Urinary bladder (tissue), 4 donors: ENCODE data around the gene TRMT11. TPM values are rescaled to one million over a fixed set of nuclear protein-coding genes. Genes with fewer than 3 reads are reported as not detected.

ENCODE experiments used
- DNase-seq: peaks from one replicate; pipeline ENCODE4 v3.0.0-alpha.2; 2015; ENCODE audit errors: extremely low spot score
- H3K27ac ChIP-seq: one replicate; pipeline ENCODE4 v1.5.1; 2013; ENCODE audit warnings: low read depth, mild to moderate bottlenecking, moderate library complexity
- H3K36me3 ChIP-seq: one replicate; pipeline ENCODE4 v1.6.1; 2013; ENCODE audit warnings: mild to moderate bottlenecking, moderate library complexity; ENCODE audit not compliant: insufficient read depth
- H3K4me1 ChIP-seq: one replicate; pipeline ENCODE4 v1.6.1; 2013; ENCODE audit warnings: mild to moderate bottlenecking, moderate library complexity; ENCODE audit not compliant: insufficient read depth
- H3K4me3 ChIP-seq: one replicate; pipeline ENCODE4 v1.5.1; 2013; ENCODE audit warnings: low read depth, low read length
- WGBS: extraction: QIAGEN DNeasy Blood & Tissue Kit; methylation state at CpG from one replicate; pipeline ENCODE4 v1.1.7; 2013; 5-methylcytosine and 5-hydroxymethylcytosine counted together
- polyA plus RNA-seq: library from polyadenylated mRNA; stranded (reverse); fragments of 200-250 nt; gene quantifications from one replicate; pipeline ENCODE4 v1.2.3, GENCODE V29; 2013
- total RNA-seq: library from RNA; depleted of rRNA; stranded (reverse); fragments of >200 nt; gene quantifications from one replicate; pipeline ENCODE4 v1.2.3, GENCODE V29; 2014
- donor health status: healthy with polysubstance abuse.
- donor health status: healthy.

TRMT11 gene
- 43.1 TPM for total RNA-seq
- polyA plus RNA-seq, result 14.9 TPM

DNA sequence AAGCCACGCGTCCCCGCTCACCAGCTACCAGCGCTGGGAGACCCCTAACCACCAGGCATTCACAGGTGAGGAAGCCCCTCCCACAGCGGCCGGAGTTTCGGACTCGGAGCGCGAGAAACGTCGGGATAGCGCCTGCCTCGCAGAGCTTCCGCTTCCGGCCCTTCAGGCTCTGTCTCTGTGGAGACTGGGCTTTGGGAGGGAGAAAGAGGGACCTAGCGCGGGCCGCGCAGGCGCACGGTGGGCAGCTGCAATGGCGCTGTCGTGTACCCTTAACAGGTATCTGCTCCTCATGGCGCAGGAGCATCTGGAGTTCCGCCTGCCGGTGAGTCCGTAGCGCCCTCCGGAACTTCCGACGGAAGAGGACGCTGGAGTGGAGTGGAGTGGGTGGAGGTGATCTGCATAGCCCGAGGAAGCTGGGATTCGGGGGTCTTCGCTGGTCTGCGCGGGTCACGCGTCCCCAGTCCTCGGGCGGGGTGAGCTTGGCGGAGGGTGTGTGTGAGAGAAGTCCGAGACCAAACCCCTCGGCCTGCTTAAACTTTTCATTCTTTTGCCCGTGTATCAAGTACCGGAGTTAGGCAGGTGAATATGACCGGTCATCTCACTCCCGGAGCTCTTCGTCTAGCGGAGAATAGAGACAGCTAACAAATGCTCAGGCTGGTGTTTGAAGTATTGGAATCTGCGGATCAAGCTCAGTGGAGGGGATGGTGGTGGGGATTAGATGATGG, at the start of gene TRMT11:
TSS of gene TRMT11 (plus strand) at position 240 of the 725 bp plus-strand sequence. CDS start at position 251, 11 bp downstream.
- under 1% methylated on average over 52 of the region's 52 CpGs for WGBS

DNA sequence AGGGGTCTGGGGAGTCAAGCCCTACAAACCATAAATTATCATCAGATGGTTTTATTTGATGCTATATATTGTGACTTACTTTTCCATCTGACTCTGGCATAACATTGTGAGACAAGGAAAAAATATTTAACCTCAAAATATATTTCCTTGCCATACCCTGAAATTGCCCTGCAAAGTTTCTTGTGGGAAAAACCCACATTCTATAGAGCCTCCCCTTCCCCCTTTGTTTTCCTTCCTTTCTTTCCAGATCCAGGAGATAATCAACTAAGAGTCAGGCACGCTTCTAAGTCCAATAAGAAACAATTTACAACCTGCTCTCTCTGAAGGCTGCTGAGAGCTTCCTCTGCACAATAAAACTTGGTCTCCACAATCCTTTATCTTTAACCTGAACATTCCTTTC, 47.3 kb upstream of the TRMT11 start:
- no peaks in the 10 kb centered on the region for H3K36me3 ChIP-seq
- 37% methylated on average over 1 of the region's 1 CpG for WGBS
- no peak overlapping the region for H3K4me3 ChIP-seq
- no peak for DNase-seq
- H3K4me1 ChIP-seq, result peaks cover 2% of the 10 kb centered on the region
- no peak overlapping the region for H3K27ac ChIP-seq

More for the DNA sequence above, at the start of gene TRMT11:
- no peaks in the 10 kb centered on the region for H3K4me1 ChIP-seq
- H3K27ac ChIP-seq, result peak within 1 kb of the TSS; percentile 54
- H3K4me3 ChIP-seq, result peak within 1 kb of the TSS; percentile 73
- peaks cover 2% of the 10 kb centered on the region for H3K36me3 ChIP-seq
- peak; percentile 78 for DNase-seq

DNA sequence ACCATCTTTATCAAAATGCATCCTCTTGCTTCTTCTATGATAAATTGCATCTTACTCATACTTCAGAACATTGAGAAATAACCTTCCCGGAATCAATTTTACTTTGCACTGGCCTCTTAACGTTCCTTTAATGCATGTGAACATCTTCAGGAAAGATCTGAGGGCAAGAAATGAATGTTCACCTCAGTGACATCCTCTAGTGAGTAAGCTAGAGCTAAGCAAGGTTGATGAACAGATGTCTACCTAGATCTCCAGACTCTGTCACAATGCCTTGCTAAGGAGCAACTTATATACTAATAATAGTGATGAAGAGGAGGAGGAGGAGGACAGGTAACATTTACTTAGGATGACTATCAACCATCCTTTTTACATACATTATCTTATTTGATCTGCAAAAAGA, 46.5 kb upstream of the TRMT11 start:
- no peak overlapping the region for H3K27ac ChIP-seq
- no peak for DNase-seq
- WGBS, result 77% methylated on average over 2 of the region's 2 CpGs
- H3K4me3 ChIP-seq, result no peak overlapping the region
- no peaks in the 10 kb centered on the region for H3K36me3 ChIP-seq
- H3K4me1 ChIP-seq, result peaks cover 2% of the 10 kb centered on the region

DNA sequence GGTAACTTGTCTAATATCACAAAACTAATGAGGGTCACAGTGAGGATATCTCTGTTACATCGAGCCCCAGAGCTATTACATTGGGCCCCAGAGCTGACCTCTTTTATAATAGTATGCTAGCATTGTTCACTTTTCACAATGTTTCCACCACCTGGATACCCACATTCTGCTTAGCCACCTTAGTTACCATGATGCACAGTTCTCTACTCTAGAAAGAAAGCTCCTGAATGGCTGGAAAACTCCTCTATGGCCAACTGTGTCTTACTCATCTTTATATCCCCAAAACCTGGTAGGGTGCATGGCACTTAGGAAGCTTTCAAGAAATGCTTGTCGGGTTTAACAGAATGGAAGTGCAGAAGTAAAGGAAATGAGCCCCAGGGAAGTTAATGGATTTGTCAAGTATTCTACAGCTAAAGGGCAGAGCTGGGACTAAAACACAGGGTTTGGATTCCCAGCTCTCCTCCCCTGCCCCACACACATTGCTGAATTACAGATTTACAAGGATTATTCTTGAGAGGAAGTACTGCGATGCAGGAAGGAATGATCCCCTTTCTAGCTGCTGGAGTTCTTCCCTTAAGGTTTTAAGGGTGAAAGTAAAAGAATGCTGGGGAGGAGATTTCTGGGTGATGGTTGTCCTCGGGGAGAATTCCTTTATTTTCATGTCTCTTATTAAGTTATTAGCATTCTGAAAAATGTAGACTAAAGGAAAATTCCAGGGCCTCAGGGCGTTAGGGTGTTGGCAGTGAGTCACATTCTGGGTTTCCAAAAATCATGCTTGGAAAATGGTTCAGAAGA, 45.9 kb upstream of the TRMT11 start:
- Histone ChIP-seq H3K36me3 (no peaks in the 10 kb centered on the region), H3K4me3 (no peak overlapping the region), H3K27ac (no peak overlapping the region), H3K4me1 (peaks cover 2% of the 10 kb centered on the region)
- DNase-seq, result no peak
- 55% methylated on average over 5 of the region's 5 CpGs for WGBS

DNA sequence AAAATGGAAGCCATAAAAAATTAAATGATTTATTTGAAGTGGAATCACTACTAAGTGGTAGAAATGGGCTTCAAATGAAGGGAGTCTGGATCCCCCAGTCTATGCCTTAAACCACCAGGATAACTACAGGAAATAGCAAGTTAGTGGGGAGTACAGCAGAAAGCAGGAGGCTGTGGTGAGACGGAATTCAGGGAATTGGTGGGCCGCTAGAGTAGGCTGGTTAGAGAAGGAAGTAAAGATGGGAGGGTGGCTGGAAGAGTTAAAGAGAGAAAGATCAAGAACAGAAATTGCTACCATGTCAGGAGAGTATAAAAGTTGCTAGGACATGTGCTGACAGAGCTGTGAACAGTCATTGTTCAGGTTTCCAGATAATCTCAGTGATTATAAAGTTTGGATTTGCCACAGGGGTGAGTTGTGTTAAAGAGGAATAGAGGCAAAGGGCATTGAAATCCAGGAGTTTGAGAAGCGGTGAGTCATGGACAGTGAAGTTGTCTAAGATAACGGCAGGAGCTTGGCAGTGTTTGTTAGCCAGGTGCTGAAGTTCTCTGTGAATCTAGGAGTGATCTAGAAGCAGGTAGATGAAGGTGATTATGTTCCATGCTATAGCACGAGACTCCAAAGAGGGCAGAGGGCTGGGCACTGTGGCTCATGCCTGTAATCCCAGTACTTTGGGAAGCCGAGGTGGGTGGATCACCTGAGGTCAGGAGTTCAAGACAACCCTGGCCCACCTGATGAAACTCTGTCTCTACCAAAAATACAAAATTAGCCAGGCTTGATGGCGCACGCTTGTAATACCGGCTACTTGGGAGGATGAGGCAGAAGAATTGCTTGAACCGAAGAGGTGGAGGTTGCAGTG, 43.4 kb upstream of the TRMT11 start:
- Histone ChIP-seq H3K4me3 (no peak overlapping the region), H3K4me1 (peaks cover 2% of the 10 kb centered on the region), H3K36me3 (no peaks in the 10 kb centered on the region), H3K27ac (peak overlapping the region; percentile 59)
- WGBS, result 85% methylated on average over 10 of the region's 10 CpGs
- DNase-seq, result no peak

DNA sequence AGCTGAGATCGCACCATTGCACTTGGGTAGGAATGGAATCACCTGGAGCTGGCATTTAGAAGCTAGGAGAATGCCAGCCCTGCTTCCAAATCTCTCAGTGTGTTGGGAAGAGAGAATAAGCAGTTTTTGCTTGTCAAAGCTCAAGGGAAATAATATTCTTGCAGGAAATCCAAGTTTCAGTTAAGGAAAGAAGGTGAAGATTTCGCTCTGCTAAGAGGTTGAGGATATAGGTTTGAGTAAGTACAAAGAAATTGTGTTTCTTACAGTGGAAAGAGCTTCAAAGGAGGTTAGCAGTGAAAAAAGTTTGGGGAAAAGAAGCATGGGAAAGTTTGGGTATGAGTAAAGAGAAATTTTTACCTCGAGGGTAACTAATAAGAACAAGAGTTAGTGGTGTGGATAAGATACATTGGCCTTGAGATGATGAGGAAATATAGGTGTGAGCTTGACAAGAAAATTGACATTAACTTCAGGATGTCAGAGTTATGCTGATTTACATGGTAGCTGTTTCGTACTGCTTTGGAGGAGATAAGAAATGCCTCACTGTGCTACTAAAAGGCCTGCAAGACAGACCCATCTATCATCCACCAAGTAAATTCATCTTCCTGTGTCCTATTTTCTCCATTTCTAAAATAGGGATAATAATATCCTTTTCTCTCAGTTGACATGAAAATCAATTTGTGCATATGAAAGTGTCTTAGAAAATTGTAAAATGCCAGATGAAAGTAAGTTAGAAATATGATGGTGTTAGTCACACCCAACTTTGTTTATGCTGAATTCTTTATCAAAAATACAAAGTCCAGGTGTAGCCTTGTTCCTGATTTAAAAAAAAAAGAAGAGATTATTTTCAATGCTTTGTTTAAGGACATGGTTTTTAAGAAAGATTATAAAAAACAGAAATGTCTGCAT, 42.6 kb upstream of the TRMT11 start:
- WGBS, result 87% methylated on average over 4 of the region's 4 CpGs
- peaks cover 2% of the 10 kb centered on the region for H3K4me1 ChIP-seq
- no peak overlapping the region for H3K4me3 ChIP-seq
- DNase-seq, result no peak
- H3K36me3 ChIP-seq, result no peaks in the 10 kb centered on the region
- no peak overlapping the region for H3K27ac ChIP-seq

DNA sequence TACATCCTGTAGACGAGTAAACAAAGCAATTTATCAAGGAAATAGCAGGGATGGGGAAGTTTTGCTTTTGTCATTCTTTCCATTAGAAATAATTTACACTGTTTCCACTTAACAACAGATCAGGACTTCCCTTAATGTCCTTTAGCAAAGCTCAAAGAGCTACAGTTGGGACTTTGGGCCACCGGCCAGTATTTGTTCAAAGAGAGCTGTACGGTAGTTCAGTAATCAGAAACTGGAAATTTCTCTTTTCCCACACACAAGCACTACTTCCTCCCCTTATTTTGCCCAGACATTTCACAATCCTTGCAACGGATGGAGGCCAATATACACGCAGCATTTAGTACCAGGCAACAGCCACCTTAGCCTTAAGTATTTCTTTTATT, 41.9 kb upstream of the TRMT11 start:
- 30% methylated on average over 5 of the region's 5 CpGs for WGBS
- DNase-seq, result no peak
- H3K36me3 ChIP-seq, result no peaks in the 10 kb centered on the region
- no peak overlapping the region for H3K4me3 ChIP-seq
- no peak overlapping the region for H3K27ac ChIP-seq
- peaks cover 2% of the 10 kb centered on the region for H3K4me1 ChIP-seq

DNA sequence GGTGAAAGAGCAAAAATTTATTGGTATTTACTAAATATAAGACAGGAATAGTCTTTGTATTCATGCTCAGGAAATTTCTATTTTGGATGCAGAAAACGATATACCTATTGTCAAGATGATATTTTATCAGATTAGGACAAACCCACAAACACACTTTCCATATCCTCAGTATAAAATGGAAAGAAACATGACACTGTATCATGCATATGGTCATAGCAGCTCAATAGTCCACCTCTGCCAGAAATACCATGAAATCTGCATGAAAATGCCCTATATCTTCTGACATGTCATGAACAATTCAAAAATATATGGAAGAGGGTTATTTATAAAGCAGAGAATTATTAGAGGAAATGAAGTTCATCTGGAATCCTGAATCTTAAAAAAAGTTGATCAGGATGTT, 41.4 kb upstream of the TRMT11 start:
- DNase-seq, result no peak
- H3K4me3 ChIP-seq, result no peak overlapping the region
- H3K27ac ChIP-seq, result no peak overlapping the region
- no peaks in the 10 kb centered on the region for H3K36me3 ChIP-seq
- H3K4me1 ChIP-seq, result peaks cover 2% of the 10 kb centered on the region
- 66% methylated on average over 1 of the region's 1 CpG for WGBS

DNA sequence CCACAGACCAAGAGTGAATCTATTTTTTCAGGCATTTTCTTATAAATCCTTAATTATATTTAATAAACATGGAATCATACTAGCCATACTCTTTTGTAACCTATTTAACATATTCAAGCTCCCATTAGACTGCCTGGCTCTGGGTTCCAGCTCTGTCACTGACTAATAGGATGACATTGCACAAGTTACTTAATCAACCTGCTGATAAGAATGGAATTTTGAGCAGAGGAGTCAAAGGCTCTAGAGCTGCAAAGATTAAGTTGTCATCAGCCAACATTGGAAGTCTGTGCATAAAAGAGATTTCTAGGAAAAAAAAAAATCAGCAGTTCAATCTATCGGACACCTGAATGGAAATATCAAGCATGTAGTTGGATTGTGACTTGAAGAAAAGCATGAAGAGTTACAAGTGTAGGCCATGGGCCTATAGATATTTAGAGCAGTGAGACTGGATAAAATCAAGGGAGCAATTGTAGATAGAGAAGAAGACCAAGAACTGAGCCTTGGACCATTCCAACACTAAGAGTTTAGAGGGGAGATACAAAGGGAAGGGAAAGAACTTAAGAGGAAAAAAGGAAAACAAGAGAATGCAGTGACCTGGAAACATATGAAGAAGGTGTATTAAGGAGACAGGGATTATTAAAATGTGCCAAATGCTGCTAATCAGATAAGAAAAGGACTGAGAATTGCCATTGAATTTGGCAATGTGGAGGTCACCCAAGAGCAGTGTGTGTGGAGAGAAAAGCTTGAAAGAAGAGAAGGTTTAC, 40.8 kb upstream of the TRMT11 start:
- WGBS, result 55% methylated on average over 1 of the region's 1 CpG
- DNase-seq, result no peak
- H3K4me1 ChIP-seq, result no peaks in the 10 kb centered on the region
- no peak overlapping the region for H3K4me3 ChIP-seq
- H3K27ac ChIP-seq, result peak overlapping the region; percentile 71
- no peaks in the 10 kb centered on the region for H3K36me3 ChIP-seq

DNA sequence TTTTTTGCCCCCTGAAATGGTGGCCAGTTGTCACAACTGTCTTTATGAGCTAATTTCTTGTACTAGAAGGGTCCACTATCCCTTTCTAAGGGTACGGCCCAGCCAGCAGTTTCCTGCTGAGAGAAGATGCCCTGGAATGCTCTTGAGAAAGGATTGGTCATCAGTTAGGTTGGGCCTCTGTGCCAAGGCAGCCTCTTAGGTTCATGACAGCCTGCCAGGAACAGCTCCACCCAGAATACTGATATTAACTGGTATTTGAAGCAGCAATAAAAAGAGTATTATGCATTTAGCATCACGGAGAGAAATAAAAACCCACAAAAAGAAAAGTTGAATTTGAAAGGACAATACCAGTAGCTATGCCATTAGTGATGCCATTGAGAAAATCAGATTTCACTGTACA, 38.7 kb upstream of the TRMT11 start:
- Histone ChIP-seq H3K27ac (no peak overlapping the region), H3K36me3 (no peaks in the 10 kb centered on the region), H3K4me1 (no peaks in the 10 kb centered on the region), H3K4me3 (no peak overlapping the region)
- 68% methylated on average over 2 of the region's 2 CpGs for WGBS
- DNase-seq, result no peak

DNA sequence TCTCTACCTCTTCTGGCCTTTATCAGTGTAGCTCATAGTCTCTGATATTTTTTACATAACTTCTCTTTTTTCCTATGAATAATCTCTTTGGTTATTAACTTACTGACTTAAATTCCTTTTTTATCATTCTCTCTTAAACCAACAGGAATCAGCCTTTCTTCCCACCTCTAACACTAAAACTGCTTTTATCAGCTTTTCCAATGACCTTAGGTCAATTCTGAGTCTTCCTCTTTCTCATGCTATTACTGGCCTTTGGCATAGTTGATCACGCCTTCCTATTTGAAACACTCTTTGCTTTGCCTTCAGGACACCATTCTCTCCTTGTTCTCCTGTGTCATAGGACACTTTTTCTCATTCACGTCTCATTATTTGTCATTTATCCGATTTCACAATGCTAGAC, 37.9 kb upstream of the TRMT11 start:
- H3K27ac ChIP-seq, result no peak overlapping the region
- no peaks in the 10 kb centered on the region for H3K4me1 ChIP-seq
- no peak for DNase-seq
- no peaks in the 10 kb centered on the region for H3K36me3 ChIP-seq
- 90% methylated on average over 3 of the region's 3 CpGs for WGBS
- H3K4me3 ChIP-seq, result no peak overlapping the region

DNA sequence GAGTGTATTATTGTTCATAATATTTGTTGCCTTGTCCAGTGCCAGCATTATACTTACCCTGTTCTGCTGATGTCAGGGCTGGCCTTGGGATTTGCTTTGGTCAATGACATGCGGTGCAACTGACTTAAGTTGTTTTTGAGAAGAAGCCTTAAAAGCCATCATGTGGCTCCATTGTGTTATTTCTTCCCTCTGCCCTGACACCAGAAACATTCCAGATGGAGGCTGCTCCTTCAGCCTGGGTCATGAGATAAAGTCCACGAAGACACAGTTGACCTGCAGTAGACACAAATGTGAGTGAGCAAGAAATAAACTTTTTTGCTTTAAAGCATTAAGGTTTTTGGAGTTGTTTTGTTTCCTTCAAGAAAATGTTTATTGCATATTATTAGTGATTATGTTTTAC, 37.3 kb upstream of the TRMT11 start:
- no peaks in the 10 kb centered on the region for H3K4me1 ChIP-seq
- H3K36me3 ChIP-seq, result no peaks in the 10 kb centered on the region
- DNase-seq, result no peak
- H3K27ac ChIP-seq, result no peak overlapping the region
- 85% methylated on average over 2 of the region's 2 CpGs for WGBS
- H3K4me3 ChIP-seq, result no peak overlapping the region
